Brain microvascular endothelial cell (primary cell): ENCODE measurements around the gene ANKRD11.

Experiments
- DNase-seq: peaks from one replicate; pipeline ENCODE4 v3.0.0-alpha.2; 2020
- H3K27ac ChIP-seq: fragments of 250-450 bp; sonication (Bioruptor Pico); 2 replicates; pipeline ENCODE4 v1.5.1; 2020; ENCODE audit warnings: mild to moderate bottlenecking, moderate library complexity
- H3K27me3 ChIP-seq: fragments of 250-450 bp; sonication (Bioruptor Pico); replicated peaks from 2 replicates; pipeline ENCODE4 v1.5.1; 2020; ENCODE audit warnings: mild to moderate bottlenecking
- H3K36me3 ChIP-seq: fragments of 250-450 bp; sonication (Bioruptor Pico); replicated peaks from 2 replicates; pipeline ENCODE4 v1.5.1; 2020; ENCODE audit warnings: mild to moderate bottlenecking
- H3K4me3 ChIP-seq: 2 replicates; pipeline ENCODE4 v1.5.1; 2011; ENCODE audit warnings: low read depth, mild to moderate bottlenecking, control low read depth, low read length, moderate library complexity
- CTCF ChIP-seq: IDR thresholded peaks from 2 replicates; pipeline ENCODE4 v1.5.1; 2011; ENCODE audit warnings: low read depth, mild to moderate bottlenecking, moderate library complexity, low read length, control low read depth, inconsistent platforms; ENCODE audit errors: missing control alignments
- in situ Hi-C: cut with HindIII; loops from 2 replicates; pipeline ENCODE4 v1.10.0; 2017; ENCODE audit warnings: low sequenced_read_pairs, low pct_ligation_motif_present

The ANKRD11 gene

GRCh38 chr16:89346869-89347268 is 143.5 kb downstream of the ANKRD11 start:
- Histone ChIP-seq H3K27me3 (no peaks in the 10 kb centered on the region), H3K4me3 (no peak overlapping the region), H3K36me3 (peaks cover 11% of the 10 kb centered on the region), H3K27ac (no peak overlapping the region)
- no peak for DNase-seq
- TF ChIP-seq CTCF, result no peak
- in situ Hi-C loops, result no loop called here

GRCh38 chr16:89345642-89346150 is 144.7 kb downstream of the ANKRD11 start:
- no peak for DNase-seq
- no peak for TF ChIP-seq CTCF
- no peak overlapping the region for H3K4me3 ChIP-seq
- H3K27ac ChIP-seq, result no peak overlapping the region
- in situ Hi-C loops, result no loop called here
- no peaks in the 10 kb centered on the region for H3K27me3 ChIP-seq
- peaks cover 3% of the 10 kb centered on the region for H3K36me3 ChIP-seq

GRCh38 chr16:89344846-89345611 is 145.3 kb downstream of the ANKRD11 start:
- TF ChIP-seq CTCF, result no peak
- DNase-seq, result no peak
- no peaks in the 10 kb centered on the region for H3K27me3 ChIP-seq
- H3K4me3 ChIP-seq, result no peak overlapping the region
- no peaks in the 10 kb centered on the region for H3K36me3 ChIP-seq
- peak overlapping the region; percentile 19 for H3K27ac ChIP-seq
- in situ Hi-C loops, result no loop called here

GRCh38 chr16:89344458-89344834 is 145.9 kb downstream of the ANKRD11 start:
- H3K36me3 ChIP-seq, result no peaks in the 10 kb centered on the region
- H3K27ac ChIP-seq, result peak overlapping the region; percentile 19
- DNase-seq, result no peak
- no peak overlapping the region for H3K4me3 ChIP-seq
- no peak for TF ChIP-seq CTCF
- in situ Hi-C loops, result no loop called here
- no peaks in the 10 kb centered on the region for H3K27me3 ChIP-seq

GRCh38 chr16:89343501-89344457 is 146.6 kb downstream of the ANKRD11 start:
- no peak for TF ChIP-seq CTCF
- no peak for DNase-seq
- Histone ChIP-seq H3K27me3 (no peaks in the 10 kb centered on the region), H3K27ac (peak overlapping the region; percentile 19), H3K4me3 (no peak overlapping the region), H3K36me3 (no peaks in the 10 kb centered on the region)
- in situ Hi-C loops, result no loop called here
